ENCODE results near the gene OLFML3. TPM values are rescaled to one million over a fixed set of nuclear protein-coding genes. Genes with fewer than 3 reads are reported as not detected.

The OLFML3 gene
- total RNA-seq, 1 experiment from 2014 or later = 171 TPM

- Histone ChIP-seq H4K20me1 (ENCODE audit: control insufficient read depth, insufficient read depth, insufficient read length) (no peaks in the 10 kb centered on the region), H3T11ph (ENCODE audit: low read length) (no peak overlapping the region), H3K23me2 (ENCODE audit: insufficient read length, low read depth, low read length, poor library complexity, severe bottlenecking) (no peaks in the 10 kb centered on the region), H3K4me1 (ENCODE audit: insufficient read depth, low read length) (peaks cover 3% of the 10 kb centered on the region; the same call in 1 of the 2 replicates), H2BK20ac (ENCODE audit: low read depth, low read length, poor library complexity, severe bottlenecking) (no peak overlapping the region), H3K27me3 (ENCODE audit: insufficient read depth, low read length) (no peaks in the 10 kb centered on the region), H2BK12ac (ENCODE audit: insufficient read length, low read depth, low read length) (no peak overlapping the region), H3K23ac (ENCODE audit: insufficient read length, low read depth, low read length) (no peak overlapping the region), H3K14ac (ENCODE audit: insufficient read depth, low read length) (no peak overlapping the region), H3K56ac (ENCODE audit: insufficient read length, low read depth, low read length) (no peak overlapping the region), H2BK15ac (ENCODE audit: low read depth, low read length) (no peak overlapping the region), H3K9ac (ENCODE audit: extremely low read depth, insufficient read length, low read length) (no peak overlapping the region), H2AFZ (ENCODE audit: low read length) (no peak overlapping the region), H2BK5ac (ENCODE audit: insufficient read length, low read length) (no peak overlapping the region), H4K5ac (ENCODE audit: insufficient read length, low read depth, low read length) (no peak overlapping the region), H4K8ac (replicated peaks; ENCODE audit: insufficient read length, low read depth, low read length) (no peak overlapping the region), H4K91ac (ENCODE audit: insufficient read length, low read depth, low read length) (no peak overlapping the region), H3K27ac (ENCODE audit: insufficient read length, low read depth, low read length) (no peak overlapping the region), H3K79me1 (ENCODE audit: insufficient read depth, low read depth, low read length, poor library complexity, severe bottlenecking) (no peaks in the 10 kb centered on the region), H2BK120ac (ENCODE audit: low read depth, low read length, poor library complexity, severe bottlenecking) (no peak overlapping the region), H3K4me2 (ENCODE audit: insufficient read depth, insufficient read length, low read length) (no peak overlapping the region), H2AK5ac (ENCODE audit: insufficient read length, low read length) (no peak overlapping the region), H3K79me2 (ENCODE audit: insufficient read depth, low read length) (peaks cover 4% of the 10 kb centered on the region; the same call in 1 of the 2 replicates), H3K9me3 (ENCODE audit: control insufficient read depth, low read depth, low read length) (no peaks in the 10 kb centered on the region), H3K4ac (ENCODE audit: low read depth, low read length) (no peak overlapping the region), H3K18ac (ENCODE audit: insufficient read length, low read depth, low read length) (no peak overlapping the region)
- H3K36me3 Mint-ChIP-seq (ENCODE audit: insufficient read depth in 1 of 3, low read depth in 3 of 3) = peaks cover 16 to 34% (median 21%) of the 10 kb centered on the region in 3 experiments; a peak in 6 of 7 replicates
- H3K9me3 Mint-ChIP-seq = no peaks in the 10 kb centered on the region
- no peaks in the 10 kb centered on the region for H3K27me3 Mint-ChIP-seq (ENCODE audit: low read depth)
- H3K27ac Mint-ChIP-seq = no peak overlapping the region
- H3K4me1 Mint-ChIP-seq = peaks cover 23 to 26% of the 10 kb centered on the region in 2 experiments
- no peak for TF ChIP-seq CTCF (conservative IDR thresholded peaks at IDR 0.05)
- H3K4me3 Mint-ChIP-seq = no peak overlapping the region
- no peak for DNase-seq
These were observed 36.7 kb upstream of the OLFML3 start for GRCh38 chr1:113942527-113942926.

All from H9 (cell line).